ENCODE data around the gene MLH3. TPM values are rescaled to one million over a fixed set of nuclear protein-coding genes. Genes with fewer than 3 reads are reported as not detected.

Gene MLH3
- total and polyA plus RNA-seq, 2 experiments from 2014 or later: 10.7 to 14.7 TPM

- no peak for TF ChIP-seq CTCF (conservative IDR thresholded peaks at IDR 0.05; ENCODE audit: low read depth in 2 of 2)
These were observed 4.4 kb downstream of the MLH3 start (continued) for GRCh38 chr14:75046899-75047298.

GRCh38 chr14:75046275-75046674, 5.0 kb downstream of the MLH3 start:
- peaks cover 1% of the 10 kb centered on the region for H3K27me3 Mint-ChIP-seq (ENCODE audit: insufficient read depth, low read depth, poor library complexity)
- no peak overlapping the region for H3K4me2 ChIP-seq
- no peak overlapping the region for H3K4me3 ChIP-seq
- H4K20me1 ChIP-seq (replicated peaks; ENCODE audit: insufficient read depth): 0 out of 2 replicates have a peak, but pooled peaks cover 6% of the 10 kb centered on the region
- ATAC-seq (no peak), DNase-seq (ENCODE audit: low spot score) (peak; percentile 20)
- no peak overlapping the region for H3K4me3 Mint-ChIP-seq
- H3K79me2 ChIP-seq (replicated peaks; ENCODE audit: insufficient read depth): 0 out of 2 replicates have a peak, but pooled peaks cover 6% of the 10 kb centered on the region
- no peaks in the 10 kb centered on the region for H3K4me1 ChIP-seq (ENCODE audit: insufficient read depth)
- no peaks in the 10 kb centered on the region; the same call in 1 of the 3 replicates for H3K9me3 Mint-ChIP-seq
- H3K36me3 Mint-ChIP-seq (ENCODE audit: low read depth): no peaks in the 10 kb centered on the region
- H3K36me3 ChIP-seq (ENCODE audit: insufficient read depth): no peaks in the 10 kb centered on the region
- H3F3A ChIP-seq (replicated peaks; ENCODE audit: low read depth): no peaks in the 10 kb centered on the region
- H3K27ac Mint-ChIP-seq: no peak overlapping the region
- H3K27me3 ChIP-seq (ENCODE audit: insufficient read depth): no peaks in the 10 kb centered on the region
- H2AFZ ChIP-seq: no peak overlapping the region
- no peaks in the 10 kb centered on the region for H3K9me2 ChIP-seq (ENCODE audit: insufficient read depth)
- no peak overlapping the region for H3K27ac ChIP-seq (ENCODE audit: low read depth)
- H3K4me1 Mint-ChIP-seq: no peaks in the 10 kb centered on the region; the same call in 2 of the 3 replicates
- TF ChIP-seq STAT1 (IDR thresholded peaks at IDR 0.05; ENCODE audit: unreplicated experiment) (no peak), ZNF331 (CRISPR knock-in tag; IDR thresholded peaks at IDR 0.05; ENCODE audit: low read depth) (no peak), CTCF (conservative IDR thresholded peaks at IDR 0.05; ENCODE audit: low read depth in 2 of 2) (no peak), ZNF114 (CRISPR knock-in tag; IDR thresholded peaks at IDR 0.05) (no peak), EZH2phosphoT487 (IDR thresholded peaks at IDR 0.05; ENCODE audit: unreplicated experiment) (no peak), ZNF462 (CRISPR knock-in tag; IDR thresholded peaks at IDR 0.05) (no peak), REST (IDR thresholded peaks at IDR 0.05; ENCODE audit: unreplicated experiment) (no peak), NANOG (IDR thresholded peaks at IDR 0.05; ENCODE audit: borderline replicate concordance) (no peak), ETS1 (IDR thresholded peaks at IDR 0.05) (no peak), JUNB (IDR thresholded peaks at IDR 0.05; ENCODE audit: unreplicated experiment) (no peak)
